Colonic mucosa (tissue), 4 donors: ENCODE results near the gene ATP9B. TPM values are rescaled to one million over a fixed set of nuclear protein-coding genes. Genes with fewer than 3 reads are reported as not detected.
"Not testable (repeated sequence)": the region's sequence is repeated elsewhere in the genome, so short reads cannot be mapped to it uniquely, and the experiment has no call there.

ENCODE experiments used
- DNase-seq: peaks from one replicate; pipeline ENCODE4 v3.0.0-alpha.2; 2020
- H3K27ac ChIP-seq: fragments of 200-600 bp; one replicate; pipeline ENCODE4 v1.8.0; 2021
- H3K27me3 ChIP-seq: fragments of 200-600 bp; one replicate; pipeline ENCODE4 v1.8.0; 2021
- H3K36me3 ChIP-seq: fragments of 200-600 bp; one replicate; pipeline ENCODE4 v1.8.0; 2021
- H3K4me1 ChIP-seq: fragments of 200-600 bp; one replicate; pipeline ENCODE4 v1.8.0; 2021; ENCODE audit warnings: mild to moderate bottlenecking
- H3K4me3 ChIP-seq: fragments of 200-600 bp; one replicate; pipeline ENCODE4 v1.8.0; 2021
- H3K9ac ChIP-seq, 2 donors: one replicate each; pipeline ENCODE4 v1.7.0; 2013; ENCODE audit warnings: control low read depth in 2 of 2, low read depth in 2 of 2, low read length in 2 of 2
- H3K9me3 ChIP-seq: fragments of 200-600 bp; one replicate; pipeline ENCODE4 v1.8.0; 2021
- intact Hi-C: fragments of 100-400 bp; cut with DNase I; formaldehyde crosslinking; loops from one replicate; pipeline ENCODE4 v1.14.1; 2022
- total RNA-seq, 2 donors: library from RNA; stranded (reverse); fragmentation: NEBNext Ultra II Directional in 1 of 2; extraction: Animal tissue kit (Norgen Biotek cat#: 25700) in 1 of 2; gene quantifications; one replicate each; pipeline ENCODE4 v1.2.1, GENCODE V29; 2021
- TF ChIP-seq, protein P1 (sequence below): fragments of 200-600 bp; IDR thresholded peaks from one replicate; pipeline ENCODE4 v1.8.0; 2022; ENCODE audit warnings: antibody characterized with exemption, mild to moderate bottlenecking
- donor health status: healthy.
- donor health status: DM: no; HTN: no; CAD: no.
- donor health status: DM: no; HTN: no; CAD: no.

Gene ATP9B
- total RNA-seq, 2 donors from 2014 or later = 20.4 to 30.3 TPM

DNA sequence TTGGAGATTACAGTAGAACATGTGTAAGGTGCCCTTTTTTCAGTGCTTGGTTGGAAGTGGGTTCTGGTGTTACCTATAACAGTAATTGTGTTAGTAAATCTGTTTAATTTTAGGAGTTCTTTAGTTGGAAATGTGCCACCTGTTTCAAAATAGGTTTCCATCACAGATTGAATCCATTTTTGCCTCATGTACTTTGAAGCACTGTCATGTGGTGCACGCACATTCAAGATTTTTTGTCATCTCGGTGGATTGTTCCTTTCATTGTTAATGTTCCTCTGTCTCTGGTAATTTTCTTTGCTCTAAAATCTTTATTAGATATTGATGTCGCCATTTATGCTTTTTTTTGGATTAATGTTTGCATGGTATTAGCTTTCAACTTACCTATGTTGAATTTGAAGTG lies 1.3 kb downstream of the ATP9B start:
- H3K4me1 ChIP-seq = peaks cover 4% of the 10 kb centered on the region
- no peak overlapping the region for H3K9ac ChIP-seq
- intact Hi-C loops = no loop called here
- DNase-seq = no peak
- H3K27ac ChIP-seq = no peak overlapping the region
- peak overlapping the region; percentile 99 for H3K4me3 ChIP-seq
- H3K27me3 ChIP-seq = no peaks in the 10 kb centered on the region
- no peaks in the 10 kb centered on the region for H3K9me3 ChIP-seq
- TF ChIP-seq, protein P1, sequence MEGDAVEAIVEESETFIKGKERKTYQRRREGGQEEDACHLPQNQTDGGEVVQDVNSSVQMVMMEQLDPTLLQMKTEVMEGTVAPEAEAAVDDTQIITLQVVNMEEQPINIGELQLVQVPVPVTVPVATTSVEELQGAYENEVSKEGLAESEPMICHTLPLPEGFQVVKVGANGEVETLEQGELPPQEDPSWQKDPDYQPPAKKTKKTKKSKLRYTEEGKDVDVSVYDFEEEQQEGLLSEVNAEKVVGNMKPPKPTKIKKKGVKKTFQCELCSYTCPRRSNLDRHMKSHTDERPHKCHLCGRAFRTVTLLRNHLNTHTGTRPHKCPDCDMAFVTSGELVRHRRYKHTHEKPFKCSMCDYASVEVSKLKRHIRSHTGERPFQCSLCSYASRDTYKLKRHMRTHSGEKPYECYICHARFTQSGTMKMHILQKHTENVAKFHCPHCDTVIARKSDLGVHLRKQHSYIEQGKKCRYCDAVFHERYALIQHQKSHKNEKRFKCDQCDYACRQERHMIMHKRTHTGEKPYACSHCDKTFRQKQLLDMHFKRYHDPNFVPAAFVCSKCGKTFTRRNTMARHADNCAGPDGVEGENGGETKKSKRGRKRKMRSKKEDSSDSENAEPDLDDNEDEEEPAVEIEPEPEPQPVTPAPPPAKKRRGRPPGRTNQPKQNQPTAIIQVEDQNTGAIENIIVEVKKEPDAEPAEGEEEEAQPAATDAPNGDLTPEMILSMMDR = no peak
- no peaks in the 10 kb centered on the region for H3K36me3 ChIP-seq

DNA sequence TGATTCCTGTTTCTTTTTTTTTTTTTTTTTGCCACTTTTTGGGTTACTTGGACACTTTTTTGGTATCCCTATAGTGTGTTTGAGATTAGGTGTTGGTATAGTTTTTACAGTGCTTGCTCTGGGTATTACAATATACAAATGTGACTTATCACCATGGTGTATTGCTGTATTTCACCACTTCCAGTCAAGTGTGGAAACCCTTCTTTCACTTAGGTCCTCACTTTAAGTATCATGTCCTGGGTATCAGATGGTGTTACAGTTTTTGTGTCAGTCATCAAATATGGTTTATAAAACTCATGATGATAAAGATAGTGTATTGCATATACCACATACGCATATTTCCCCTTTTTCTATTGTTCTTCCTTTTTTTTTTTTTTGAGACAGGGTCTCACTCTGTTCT lies 1.8 kb downstream of the ATP9B start:
- H3K36me3 ChIP-seq = no peaks in the 10 kb centered on the region
- no peak overlapping the region for H3K4me3 ChIP-seq
- H3K9me3 ChIP-seq = no peaks in the 10 kb centered on the region
- H3K27me3 ChIP-seq = no peaks in the 10 kb centered on the region
- DNase-seq = no peak
- H3K27ac ChIP-seq = no peak overlapping the region
- TF ChIP-seq, protein P1 = no peak
- no peak overlapping the region for H3K9ac ChIP-seq
- H3K4me1 ChIP-seq = peaks cover 4% of the 10 kb centered on the region
- intact Hi-C loops = no loop called here

DNA sequence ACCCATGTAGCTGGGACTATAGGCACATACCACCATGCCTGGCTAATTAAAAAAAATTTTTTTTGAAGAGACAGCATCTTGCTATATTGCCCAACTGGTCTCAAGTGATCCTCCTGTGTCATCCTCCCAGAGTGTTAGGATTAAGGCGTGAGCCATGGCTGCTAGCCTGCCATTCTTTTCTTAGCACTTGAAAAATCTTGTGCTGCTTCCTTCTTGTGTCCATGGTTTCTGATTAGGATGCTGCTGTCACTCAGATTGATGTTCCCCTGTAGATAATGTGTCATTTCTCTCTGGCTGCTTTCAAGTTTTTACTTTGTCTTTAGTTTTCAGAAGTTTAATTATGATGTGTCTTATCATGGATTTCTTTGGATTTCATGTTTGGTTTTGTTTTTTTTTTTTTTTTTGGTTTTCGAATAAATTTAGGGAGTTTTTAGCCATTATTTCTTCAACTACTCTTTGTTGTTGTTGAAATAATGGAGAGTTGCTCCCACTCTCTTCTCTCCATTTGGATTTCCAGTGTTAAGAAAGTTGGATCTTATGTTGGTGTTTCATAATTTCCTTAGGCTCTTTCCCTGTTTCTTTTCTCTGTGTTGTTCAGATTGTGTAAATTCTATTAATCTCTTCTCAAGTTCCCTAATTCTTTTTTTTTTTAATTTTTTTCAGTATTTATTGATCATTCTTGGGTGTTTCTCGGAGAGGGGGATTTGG lies 2.5 kb downstream of the ATP9B start:
- Histone ChIP-seq H3K27me3 (no peaks in the 10 kb centered on the region), H3K4me1 (peaks cover 4% of the 10 kb centered on the region), H3K9ac (no peak overlapping the region), H3K4me3 (no peak overlapping the region), H3K9me3 (no peaks in the 10 kb centered on the region), H3K27ac (no peak overlapping the region), H3K36me3 (no peaks in the 10 kb centered on the region)
- no peak for DNase-seq
- TF ChIP-seq, protein P1 = no peak
- intact Hi-C loops = no loop called here

DNA sequence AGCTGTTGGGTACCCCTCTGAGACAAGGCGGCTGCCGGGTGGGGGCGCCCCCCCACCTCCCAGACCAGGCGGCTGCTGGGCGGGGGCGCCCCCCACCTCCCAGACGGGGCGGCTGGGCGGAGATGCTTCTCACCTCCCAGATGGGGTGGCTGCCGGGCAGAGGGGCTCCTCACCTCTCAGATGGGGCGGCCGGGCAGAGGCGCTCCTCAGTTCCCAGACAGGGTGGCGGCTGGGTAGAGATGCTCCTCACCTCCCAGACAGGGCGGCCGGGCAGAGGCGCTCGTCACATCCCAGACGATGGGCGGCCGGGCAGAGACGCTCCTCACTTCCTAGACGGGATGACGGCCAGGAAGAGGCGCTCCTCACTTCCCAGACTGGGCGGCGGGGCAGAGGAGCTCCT lies 3.5 kb downstream of the ATP9B start:
- intact Hi-C loops, H3K4me1 ChIP-seq, H3K4me3 ChIP-seq, DNase-seq, H3K9ac ChIP-seq, H3K27me3 ChIP-seq, H3K36me3 ChIP-seq, H3K9me3 ChIP-seq, H3K27ac ChIP-seq: not testable (repeated sequence)

DNA sequence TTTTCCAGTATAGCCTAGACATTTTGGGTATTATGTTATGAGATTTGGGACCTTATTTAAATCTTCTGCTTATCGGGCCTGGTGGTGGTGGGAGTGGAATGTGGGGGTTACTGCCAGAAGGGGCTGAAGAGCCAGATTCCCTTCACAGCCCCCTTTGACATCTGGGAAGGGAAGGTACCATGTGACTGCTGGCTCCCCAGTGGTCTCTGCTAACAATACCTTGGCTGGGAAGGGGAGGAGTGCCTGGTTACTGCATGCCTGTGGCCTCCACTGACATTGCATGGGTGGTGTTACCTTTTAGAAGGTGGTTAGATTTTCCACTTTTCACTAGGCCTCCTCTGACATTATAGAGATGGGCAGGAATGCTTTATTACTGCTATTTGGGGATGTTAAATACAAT lies 8.0 kb downstream of the ATP9B start:
- Histone ChIP-seq H3K9me3 (no peaks in the 10 kb centered on the region), H3K27ac (no peak overlapping the region), H3K4me1 (no peaks in the 10 kb centered on the region), H3K4me3 (no peak overlapping the region), H3K36me3 (no peaks in the 10 kb centered on the region), H3K27me3 (no peaks in the 10 kb centered on the region), H3K9ac (no peak overlapping the region)
- TF ChIP-seq, protein P1 = no peak
- intact Hi-C loops = no loop called here
- DNase-seq = no peak

DNA sequence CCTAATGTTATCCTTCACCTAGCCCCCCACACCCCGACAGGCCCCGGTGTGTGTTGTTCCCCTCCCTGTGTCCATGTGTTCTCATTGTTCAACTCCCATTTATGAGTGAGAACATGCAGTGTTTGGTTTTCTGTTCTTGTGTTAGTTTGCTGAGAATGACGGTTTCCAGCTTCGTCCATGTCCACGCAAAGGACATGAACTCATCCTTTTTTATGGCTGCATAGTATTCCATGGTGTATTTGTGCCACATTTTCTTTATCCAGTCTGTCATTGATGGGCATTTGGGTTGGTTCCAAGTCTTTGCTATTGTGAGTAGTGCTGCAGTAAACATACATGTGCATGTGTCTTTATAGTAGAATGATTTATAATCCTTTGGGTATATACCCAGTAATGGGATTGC lies 9.6 kb downstream of the ATP9B start:
- H3K9ac ChIP-seq, H3K4me1 ChIP-seq, H3K27me3 ChIP-seq, H3K4me3 ChIP-seq, H3K36me3 ChIP-seq, DNase-seq, H3K27ac ChIP-seq, H3K9me3 ChIP-seq: not testable (repeated sequence)
- intact Hi-C loops = loop anchor here (2.0 kb wide), 1 partner anchor 48 kb away; no protein-coding TSS in a partner anchor
